ENCODE measurements around the gene ST14.

Gene ST14

GRCh38 chr11:130118165-130118564 lies 41.4 kb upstream of the ST14 start:
- H3K27ac ChIP-seq (replicated peaks): no peak overlapping the region

GRCh38 chr11:130118636-130119387 lies 40.8 kb upstream of the ST14 start:
- Histone ChIP-seq H3K27me3 (ENCODE audit: insufficient read depth, poor library complexity, severe bottlenecking) (no peaks in the 10 kb centered on the region), H3K27ac (replicated peaks) (no peak overlapping the region), H3K4me3 (replicated peaks; ENCODE audit: insufficient read depth, low read length) (no peak overlapping the region)
- no peak for TF ChIP-seq CTCF (IDR thresholded peaks at IDR 0.05; ENCODE audit: insufficient read depth, low read length)
- DNase-seq (ENCODE audit: low read depth in 1 of 2, low spot score in 1 of 2): peak in 1 of 2 experiments; percentile 29

More at GRCh38 chr11:130118165-130118564, 41.4 kb upstream of the ST14 start:
- TF ChIP-seq CTCF (IDR thresholded peaks at IDR 0.05; ENCODE audit: insufficient read depth, low read length) (no peak), POLR2AphosphoS5 (IDR thresholded peaks at IDR 0.05; ENCODE audit: low read depth) (no peak), SPI1 (IDR thresholded peaks at IDR 0.05; ENCODE audit: borderline replicate concordance, low read depth) (no peak), REST (IDR thresholded peaks at IDR 0.05; ENCODE audit: insufficient replicate concordance, low read depth) (no peak), GABPA (IDR thresholded peaks at IDR 0.05; ENCODE audit: low read depth) (no peak)
- Histone ChIP-seq H3K27me3 (ENCODE audit: insufficient read depth, poor library complexity, severe bottlenecking) (no peaks in the 10 kb centered on the region), H3K4me3 (replicated peaks; ENCODE audit: insufficient read depth, low read length) (no peak overlapping the region)
- no peak for DNase-seq (ENCODE audit: low read depth in 1 of 2, low spot score in 1 of 2)

GRCh38 chr11:130120045-130120444 lies 39.5 kb upstream of the ST14 start:
- Histone ChIP-seq H3K27ac (replicated peaks) (no peak overlapping the region), H3K27me3 (ENCODE audit: insufficient read depth, poor library complexity, severe bottlenecking) (no peaks in the 10 kb centered on the region), H3K4me3 (replicated peaks; ENCODE audit: insufficient read depth, low read length) (no peak overlapping the region)
- no peak for DNase-seq (ENCODE audit: low read depth in 1 of 2, low spot score in 1 of 2)
- TF ChIP-seq CTCF (IDR thresholded peaks at IDR 0.05; ENCODE audit: insufficient read depth, low read length): no peak
- TF ChIP-seq GABPA (IDR thresholded peaks at IDR 0.05; ENCODE audit: low read depth): no peak
- TF ChIP-seq REST (IDR thresholded peaks at IDR 0.05; ENCODE audit: insufficient replicate concordance, low read depth): no peak
- no peak for TF ChIP-seq POLR2AphosphoS5 (IDR thresholded peaks at IDR 0.05; ENCODE audit: low read depth)
- TF ChIP-seq SPI1 (IDR thresholded peaks at IDR 0.05; ENCODE audit: borderline replicate concordance, low read depth): no peak
